HepG2 (cell line): ENCODE measurements around the gene FAS. TPM values are rescaled to one million over a fixed set of nuclear protein-coding genes. Genes with fewer than 3 reads are reported as not detected.

ENCODE experiments used
- ATAC-seq: fragments of 200-7000 bp; cut with Tn5 transposase; 3 replicates; pipeline ENCODE4 v1.9.1; 2020; ENCODE audit warnings: mild to moderate bottlenecking, moderate library complexity
- BruUV-seq: library from RNA; stranded (reverse); fragments of 400-500 nt; replicated peaks from 2 replicates; lab custom pipeline; 2021; lab: Mats Ljungman, UMichigan
- CTCF ChIA-PET: fragments of 300-600 bp; formaldehyde crosslinking; extraction: SDS; loops from one replicate; lab custom pipeline; 2021; ENCODE audit warnings: low total read pairs, inconsistent platforms, low intra/inter-chr PET ratio; lab: Yijun Ruan, JAX
- POLR2A ChIA-PET: fragments of 350-600 bp; sonication (Branson Sonifier 250); formaldehyde crosslinking; loops from one replicate; lab custom pipeline; 2020; ENCODE audit warnings: antibody characterized with exemption, inconsistent platforms; lab: Yijun Ruan, JAX
- DNase-seq: peaks from one replicate; pipeline ENCODE4 v3.0.0-alpha.2; 2015; ENCODE audit warnings: low spot score
- FAIRE-seq: peaks from 3 replicates; lab custom pipeline; 2011; peaks lifted over from hg19 to GRCh38; lab: Jason Lieb, UNC
- H2AFZ ChIP-seq: one replicate; pipeline ENCODE4 v1.6.1; 2011; ENCODE audit warnings: low read length, inconsistent platforms
- H3K27ac ChIP-seq: fragments of 300-600 bp; 3 replicates; pipeline ENCODE4 v1.8.0; 2011; ENCODE audit warnings: mixed run types, mild to moderate bottlenecking, mixed read lengths, low read length, inconsistent platforms; ENCODE audit not compliant: insufficient read depth; ENCODE audit errors: extremely low read length
- H3K27me3 ChIP-seq, 2 experiments: fragments of 200-600 bp in 1 of 2; 2 replicates in 1 of 2; 3 replicates in 1 of 2; pipeline versions ENCODE4 v1.6.0 to v1.8.0; 2011; ENCODE audit warnings: low read length in 2 of 2, mild to moderate bottlenecking in 2 of 2, moderate library complexity in 2 of 2, inconsistent platforms in 1 of 2; ENCODE audit not compliant: insufficient read depth in 2 of 2, control insufficient read depth in 1 of 2
- H3K36me3 ChIP-seq, 2 experiments: fragments of 200-600 bp in 1 of 2; replicated peaks in 1 of 2; 2 replicates in 1 of 2; 3 replicates in 1 of 2; pipeline versions ENCODE4 v1.5.1 to v1.8.0; 2011; ENCODE audit warnings: low read length in 2 of 2, inconsistent platforms in 1 of 2; ENCODE audit not compliant: insufficient read depth in 2 of 2, control insufficient read depth in 1 of 2
- H3K4me1 ChIP-seq: 2 replicates; pipeline ENCODE4 v1.5.1; 2012; ENCODE audit warnings: low read length, inconsistent platforms; ENCODE audit not compliant: insufficient read depth
- H3K4me2 ChIP-seq: 2 replicates; pipeline ENCODE4 v1.6.0; 2011; ENCODE audit warnings: low read depth, low read length, inconsistent platforms
- H3K4me3 ChIP-seq, 3 experiments: fragments of 200-600 bp in 1 of 3; sonication (generic), shearing (Covaris generic) in 1 of 3; replicated peaks in 1 of 3; 2 replicates each; pipeline ENCODE4 v1.5.1; 2011 to 2016; ENCODE audit warnings: low read length in 3 of 3, inconsistent platforms in 2 of 3, low read depth in 2 of 3, mild to moderate bottlenecking in 2 of 3, control low read depth in 1 of 3, mixed read lengths in 1 of 3; ENCODE audit not compliant: insufficient read depth in 1 of 3
- H3K79me2 ChIP-seq: one replicate; pipeline ENCODE4 v1.6.1; 2011; ENCODE audit warnings: low read length, inconsistent platforms; ENCODE audit not compliant: insufficient read depth
- H3K9ac ChIP-seq: 2 replicates; pipeline ENCODE4 v1.6.0; 2011; ENCODE audit warnings: mild to moderate bottlenecking, low read depth, low read length, inconsistent platforms; ENCODE audit not compliant: insufficient read depth
- H3K9me3 ChIP-seq: 2 replicates; pipeline ENCODE4 v1.5.1; 2012; ENCODE audit warnings: mild to moderate bottlenecking, low read length
- H4K20me1 ChIP-seq: 2 replicates; pipeline ENCODE4 v1.6.0; 2011; ENCODE audit warnings: inconsistent platforms, mild to moderate bottlenecking, low read length, moderate library complexity; ENCODE audit not compliant: insufficient read depth
- STAT5B ChIP-seq: sonication (generic); formaldehyde crosslinking; IDR thresholded peaks from 2 replicates; pipeline ENCODE4 v1.4.0; 2020; ENCODE audit warnings: missing genetic modification reagents
- ZFAT ChIP-seq: sonication (generic); formaldehyde crosslinking; conservative IDR thresholded peaks from 2 replicates; pipeline ENCODE4 v1.8.1; 2023; ENCODE audit warnings: missing genetic modification reagents, inconsistent platforms
- ZNF33B ChIP-seq: sonication (generic); formaldehyde crosslinking; IDR thresholded peaks from 2 replicates; pipeline ENCODE4 v1.5.1; 2020; ENCODE audit warnings: mild to moderate bottlenecking, missing genetic modification reagents
- ZXDC ChIP-seq: sonication (generic); formaldehyde crosslinking; IDR thresholded peaks from 2 replicates; pipeline ENCODE4 v1.5.0; 2020; ENCODE audit warnings: mild to moderate bottlenecking, missing genetic modification reagents
- WGBS: methylation state at CpG from one replicate; pipeline ENCODE4 v1.1.6; 2017; ENCODE audit warnings: low lambda C conversion rate; 5-methylcytosine and 5-hydroxymethylcytosine counted together
- in situ Hi-C: cut with HindIII; loops from 2 replicates; pipeline ENCODE4 v1.10.0; 2017; ENCODE audit warnings: low pct_unique_long_range_greater_than_20kb; ENCODE audit not compliant: extremely low pct_ligation_motif_present
- intact Hi-C: fragments of 100-400 bp; cut with micrococcal nuclease; formaldehyde crosslinking; loops from one replicate; pipeline ENCODE4 v1.10.0; 2022; ENCODE audit not compliant: unreplicated experiment
- polyA plus RNA-seq, 8 experiments: library from polyadenylated mRNA; depleted of rRNA in 3 of 8; stranded (reverse) in 7 of 8; unstranded in 1 of 8; fragments of >200 nt; fragmentation: Illumina TruSeq in 4 of 8; extraction: Trizol in 4 of 8; gene quantifications; 2 replicates each; pipeline versions ENCODE4 v1.2.1 to v1.2.3, GENCODE V29; 2011 to 2016; ENCODE audit warnings: low read depth in 4 of 8, missing spikeins in 1 of 8, mixed read lengths in 1 of 8; ENCODE audit not compliant: insufficient read depth in 1 of 8
- total RNA-seq, 5 experiments: library from RNA; depleted of rRNA; stranded (reverse); fragments of >200 nt; fragmentation: Illumina TruSeq; extraction: Trizol; gene quantifications; 2 replicates each; pipeline ENCODE4 v1.2.3, GENCODE V29; 2016; ENCODE audit warnings: low read depth in 1 of 5
- TF ChIP-seq, protein P1 (sequence below): sonication (generic); formaldehyde crosslinking; IDR thresholded peaks from 2 replicates; pipeline ENCODE4 v1.8.0; 2022; ENCODE audit warnings: mild to moderate bottlenecking, missing genetic modification reagents, borderline replicate concordance
- TF ChIP-seq, protein P2 (sequence below): sonication (generic); formaldehyde crosslinking; IDR thresholded peaks from 2 replicates; pipeline ENCODE4 v1.8.0; 2023; ENCODE audit warnings: mild to moderate bottlenecking, missing genetic modification reagents

Gene FAS
- total and polyA plus RNA-seq, 2 of the 13 experiments (the other 11 are each of a cell fraction or from before 2014, with no cell fraction given): 5.9 to 17.9 TPM

DNA sequence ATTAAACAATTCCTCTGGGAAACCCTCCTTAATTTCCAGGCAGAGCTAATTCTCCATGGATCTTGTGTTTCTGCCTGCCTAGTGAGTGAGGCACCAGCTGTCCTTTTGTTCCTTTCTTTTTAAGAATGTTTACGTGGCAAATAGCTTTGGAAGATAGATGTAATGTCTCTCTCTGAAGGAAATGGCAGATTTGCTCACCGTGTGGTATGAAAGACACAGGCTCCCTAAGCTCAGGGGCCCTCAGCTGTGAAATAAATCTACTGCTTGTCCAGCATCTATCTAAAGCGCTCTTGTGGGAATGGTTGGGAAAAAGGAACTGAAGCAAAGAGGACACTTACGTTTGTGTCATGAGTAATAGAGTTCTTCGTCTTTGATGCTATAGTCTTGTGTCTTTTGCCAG lies 64.6 kb downstream of the FAS start:
- WGBS: 26% methylated on average over 5 of the region's 5 CpGs
- intact Hi-C loops: no loop called here
- no peak for DNase-seq

More for the DNA sequence above, 64.6 kb downstream of the FAS start:
- FAIRE-seq: no peak
- Histone ChIP-seq H3K36me3 (no peaks in the 10 kb centered on the region), H3K4me3 (no peak overlapping the region), H2AFZ (no peak overlapping the region), H3K27me3 (no peaks in the 10 kb centered on the region), H3K9me3 (no peaks in the 10 kb centered on the region), H3K4me1 (no peaks in the 10 kb centered on the region), H3K4me2 (no peak overlapping the region), H3K27ac (no peak overlapping the region), H4K20me1 (no peaks in the 10 kb centered on the region), H3K79me2 (no peaks in the 10 kb centered on the region), H3K9ac (no peak overlapping the region)
- ATAC-seq: no peak
- BruUV-seq: no TSS peak
- in situ Hi-C loops: no loop called here
- ChIA-PET POLR2A (no interaction called here), CTCF (no interaction called here)
- TF ChIP-seq STAT5B: no peak
- no peak for TF ChIP-seq ZXDC
- TF ChIP-seq ZFAT (CRISPR knock-in tag): no peak
- TF ChIP-seq, protein P1, sequence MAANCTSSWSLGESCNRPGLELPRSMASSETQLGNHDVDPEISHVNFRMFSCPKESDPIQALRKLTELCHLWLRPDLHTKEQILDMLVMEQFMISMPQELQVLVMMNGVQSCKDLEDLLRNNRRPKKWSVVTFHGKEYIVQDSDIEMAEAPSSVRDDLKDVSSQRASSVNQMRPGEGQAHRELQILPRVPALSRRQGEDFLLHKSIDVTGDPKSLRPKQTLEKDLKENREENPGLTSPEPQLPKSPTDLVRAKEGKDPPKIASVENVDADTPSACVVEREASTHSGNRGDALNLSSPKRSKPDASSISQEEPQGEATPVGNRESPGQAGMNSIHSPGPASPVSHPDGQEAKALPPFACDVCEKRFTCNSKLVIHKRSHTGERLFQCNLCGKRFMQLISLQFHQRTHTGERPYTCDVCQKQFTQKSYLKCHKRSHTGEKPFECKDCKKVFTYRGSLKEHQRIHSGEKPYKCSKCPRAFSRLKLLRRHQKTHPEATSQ: no peak
- TF ChIP-seq, protein P2, sequence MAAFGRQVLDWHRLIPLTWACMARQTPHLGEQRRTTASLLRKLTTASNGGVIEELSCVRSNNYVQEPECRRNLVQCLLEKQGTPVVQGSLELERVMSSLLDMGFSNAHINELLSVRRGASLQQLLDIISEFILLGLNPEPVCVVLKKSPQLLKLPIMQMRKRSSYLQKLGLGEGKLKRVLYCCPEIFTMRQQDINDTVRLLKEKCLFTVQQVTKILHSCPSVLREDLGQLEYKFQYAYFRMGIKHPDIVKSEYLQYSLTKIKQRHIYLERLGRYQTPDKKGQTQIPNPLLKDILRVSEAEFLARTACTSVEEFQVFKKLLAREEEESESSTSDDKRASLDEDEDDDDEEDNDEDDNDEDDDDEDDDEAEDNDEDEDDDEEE (CRISPR knock-in tag): no peak
- no peak for TF ChIP-seq ZNF33B (CRISPR knock-in tag)
